IMR-90 (cell line): ENCODE results near the gene EFCC1. TPM values are rescaled to one million over a fixed set of nuclear protein-coding genes. Genes with fewer than 3 reads are reported as not detected.

Experiments
- ATAC-seq: fragments of 200-7000 bp; cut with Tn5 transposase; 2 replicates; pipeline ENCODE4 v1.9.1; 2020; ENCODE audit warnings: low read depth, mild to moderate bottlenecking, moderate library complexity
- BruUV-seq: library from RNA; stranded (reverse); fragments of 400-500 nt; replicated peaks from 2 replicates; lab custom pipeline; 2021; lab: Mats Ljungman, UMichigan
- CTCF ChIA-PET: fragments of 300-600 bp; formaldehyde crosslinking; extraction: SDS; loops from one replicate; lab custom pipeline; 2021; ENCODE audit warnings: antibody characterized with exemption; lab: Yijun Ruan, JAX
- POLR2A ChIA-PET: fragments of 300-600 bp; sonication (Branson Sonifier 250); formaldehyde crosslinking; loops from one replicate; lab custom pipeline; 2022; ENCODE audit warnings: antibody characterized with exemption; ENCODE audit not compliant: unreplicated experiment; lab: Charles Lee
- DNase-seq: peaks from one replicate; pipeline ENCODE4 v3.0.0; 2013
- H2AFZ ChIP-seq: replicated peaks from 2 replicates; pipeline ENCODE3; 2013; ENCODE audit warnings: low read length, mild to moderate bottlenecking; ENCODE audit not compliant: poor library complexity
- H2AK5ac ChIP-seq: 2 replicates; pipeline ENCODE4 v1.6.1; 2013; ENCODE audit warnings: low read depth, low read length, inconsistent platforms
- H2AK9ac ChIP-seq: replicated peaks from 2 replicates; pipeline ENCODE3; 2013; ENCODE audit warnings: mild to moderate bottlenecking, low read depth, low read length, moderate library complexity; ENCODE audit not compliant: poor library complexity
- H2BK120ac ChIP-seq: 2 replicates; pipeline ENCODE4 v1.6.1; 2013; ENCODE audit warnings: low read depth, low read length, inconsistent platforms
- H2BK15ac ChIP-seq: 3 replicates; pipeline ENCODE4 v1.6.1; 2013; ENCODE audit warnings: low read depth, low read length, inconsistent platforms
- H2BK20ac ChIP-seq: 2 replicates; pipeline ENCODE4 v1.6.1; 2013; ENCODE audit warnings: low read depth, mild to moderate bottlenecking, inconsistent platforms, low read length, moderate library complexity
- H2BK5ac ChIP-seq: 2 replicates; pipeline ENCODE4 v1.6.1; 2013; ENCODE audit warnings: mild to moderate bottlenecking, low read depth, low read length, inconsistent platforms; ENCODE audit not compliant: poor library complexity, severe bottlenecking
- H3K14ac ChIP-seq: replicated peaks from 2 replicates; pipeline ENCODE4 v1.6.1; 2013; ENCODE audit warnings: low read depth, low read length, inconsistent platforms
- H3K18ac ChIP-seq: 2 replicates; pipeline ENCODE4 v1.6.1; 2013; ENCODE audit warnings: low read depth, low read length, control low read depth
- H3K23ac ChIP-seq: 2 replicates; pipeline ENCODE4 v1.6.1; 2013; ENCODE audit warnings: low read depth, low read length, inconsistent platforms
- H3K27ac ChIP-seq: 2 replicates; pipeline ENCODE4 v1.5.1; 2013; ENCODE audit warnings: mild to moderate bottlenecking, control low read depth, low read length; ENCODE audit not compliant: insufficient read depth
- H3K27me3 ChIP-seq: 2 replicates; pipeline ENCODE4 v1.6.1; 2013; ENCODE audit warnings: low read length; ENCODE audit not compliant: control insufficient read depth, insufficient read depth
- H3K36me3 ChIP-seq: 2 replicates; pipeline ENCODE4 v1.6.1; 2013; ENCODE audit warnings: low read length, mixed read lengths; ENCODE audit not compliant: control insufficient read depth, insufficient read depth
- H3K4ac ChIP-seq: 2 replicates; pipeline ENCODE4 v1.6.1; 2013; ENCODE audit warnings: low read depth, low read length, inconsistent platforms
- H3K4me1 ChIP-seq: 2 replicates; pipeline ENCODE4 v1.6.1; 2013; ENCODE audit warnings: low read length, mixed read lengths; ENCODE audit not compliant: control insufficient read depth, insufficient read depth
- H3K4me2 ChIP-seq: 2 replicates; pipeline ENCODE4 v1.6.1; 2013; ENCODE audit warnings: low read depth, mild to moderate bottlenecking, control low read depth, low read length, moderate library complexity
- H3K4me3 ChIP-seq: 2 replicates; pipeline ENCODE4 v1.5.1; 2013; ENCODE audit warnings: low read depth, mild to moderate bottlenecking, control low read depth, low read length, moderate library complexity; ENCODE audit not compliant: insufficient read depth
- H3K56ac ChIP-seq: 2 replicates; pipeline ENCODE4 v1.6.1; 2013; ENCODE audit warnings: low read length, inconsistent platforms; ENCODE audit not compliant: insufficient read depth; ENCODE audit errors: extremely low read depth
- H3K79me1 ChIP-seq, 2 experiments: 2 replicates each; pipeline ENCODE4 v1.6.1; 2013; ENCODE audit warnings: low read length in 2 of 2, inconsistent platforms in 1 of 2, low read depth in 1 of 2
- H3K9ac ChIP-seq: 2 replicates; pipeline ENCODE4 v1.6.1; 2013; ENCODE audit warnings: low read depth, low read length, control low read depth
- H3K9me1 ChIP-seq: 2 replicates; pipeline ENCODE4 v1.6.1; 2013; ENCODE audit warnings: low read length, inconsistent platforms; ENCODE audit not compliant: insufficient read depth
- H3K9me3 ChIP-seq: 2 replicates; pipeline ENCODE4 v1.6.1; 2013; ENCODE audit warnings: low read length; ENCODE audit not compliant: control insufficient read depth, insufficient read depth
- H4K20me1 ChIP-seq: 2 replicates; pipeline ENCODE4 v1.6.1; 2013; ENCODE audit warnings: low read length, inconsistent platforms; ENCODE audit not compliant: insufficient read depth
- H4K5ac ChIP-seq: 2 replicates; pipeline ENCODE4 v1.6.1; 2013; ENCODE audit warnings: mild to moderate bottlenecking, low read depth, low read length, control low read depth
- H4K8ac ChIP-seq, 2 experiments: 2 replicates each; pipeline ENCODE4 v1.6.1; 2013; ENCODE audit warnings: low read depth in 2 of 2, low read length in 2 of 2, control low read depth in 1 of 2, inconsistent platforms in 1 of 2
- H4K91ac ChIP-seq: 2 replicates; pipeline ENCODE4 v1.6.1; 2013; ENCODE audit warnings: low read depth, low read length, inconsistent platforms; ENCODE audit not compliant: insufficient read depth
- BHLHE40 ChIP-seq: fragments of 150-350 bp; IDR thresholded peaks from 2 replicates; pipeline ENCODE4 v1.6.1; 2016; ENCODE audit warnings: mild to moderate bottlenecking, low read depth, low read length
- MAZ ChIP-seq: IDR thresholded peaks from 2 replicates; pipeline ENCODE4 v1.6.1; 2012; ENCODE audit warnings: low read depth, mild to moderate bottlenecking, low read length, improper control_type of control experiment, moderate library complexity, borderline replicate concordance
- NFE2L2 ChIP-seq: fragments of 150-350 bp; IDR thresholded peaks from 2 replicates; pipeline ENCODE4 v1.6.1; 2016; ENCODE audit warnings: low read depth, mild to moderate bottlenecking, low read length
- WGBS, 2 experiments: methylation state at CpG; one replicate each; pipeline versions ENCODE4 v1.1.5 to v1.1.7; 2013; ENCODE audit warnings: missing lambda C conversion rate in 2 of 2; ENCODE audit not compliant: insufficient read length in 1 of 2; ENCODE audit errors: extremely low coverage in 2 of 2; 5-methylcytosine and 5-hydroxymethylcytosine counted together
- dilution Hi-C: fragments of 300-500 bp; cut with HindIII; formaldehyde crosslinking; loops from one replicate; pipeline ENCODE4 v1.14.3; 2018; ENCODE audit warnings: low sequenced_read_pairs; ENCODE audit not compliant: unreplicated experiment
- in situ Hi-C: fragments of 300-500 bp; cut with MboI; formaldehyde crosslinking; loops from 3 replicates; pipeline ENCODE4 v1.14.3; 2019; ENCODE audit warnings: low sequenced_read_pairs, inconsistent platforms, mixed read lengths
- intact Hi-C: fragments of 100-400 bp; cut with micrococcal nuclease; formaldehyde crosslinking; loops from 2 replicates; pipeline ENCODE4 v1.10.0; 2022
- polyA plus RNA-seq, 3 experiments: library from polyadenylated mRNA; depleted of rRNA; stranded (reverse); fragments of >200 nt; gene quantifications; 2 replicates each; pipeline ENCODE4 v1.2.3, GENCODE V29; 2012; ENCODE audit warnings: low replicate concordance in 1 of 3
- total RNA-seq: library from RNA; depleted of rRNA; stranded (reverse); fragments of >200 nt; gene quantifications from 2 replicates; pipeline ENCODE4 v1.2.3, GENCODE V29; 2012
- TF ChIP-seq, protein P1 (sequence below): fragments of 150-350 bp; IDR thresholded peaks from 2 replicates; pipeline ENCODE4 v1.6.1; 2017; ENCODE audit warnings: mild to moderate bottlenecking, antibody characterized with exemption, low read length, low read depth

EFCC1 gene
- total and polyA plus RNA-seq, 2 of the 4 experiments (the other 2 are of a cell fraction) = not detected

DNA sequence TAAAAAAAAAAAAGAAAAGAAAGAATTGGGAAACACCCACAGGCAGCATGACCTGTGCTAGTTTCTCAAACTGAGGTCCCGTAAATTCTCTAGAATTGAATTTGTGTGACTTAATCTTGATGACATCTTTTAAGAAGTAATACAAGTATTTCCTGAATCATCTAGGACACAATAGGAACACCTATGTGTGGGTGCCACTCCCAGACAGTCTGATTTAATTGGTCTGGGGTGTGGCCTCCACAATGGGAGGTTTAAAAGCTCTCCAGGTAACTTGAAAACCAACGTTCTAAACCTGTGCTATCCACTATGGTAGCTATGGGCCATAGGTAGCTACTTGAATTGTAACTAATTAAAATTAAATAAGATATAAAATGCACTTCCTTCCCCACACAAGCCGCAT is 35.3 kb upstream of the EFCC1 start:
- H4K5ac ChIP-seq = no peak overlapping the region
- dilution Hi-C loops (no loop called here), intact Hi-C loops (no loop called here), in situ Hi-C loops (no loop called here)
- H3K4me3 ChIP-seq = no peak overlapping the region
- H3K23ac ChIP-seq = no peak overlapping the region
- no peaks in the 10 kb centered on the region; the same call in 1 of the 2 replicates for H3K9me1 ChIP-seq
- BruUV-seq = no TSS peak
- no peak overlapping the region for H2BK20ac ChIP-seq
- TF ChIP-seq, protein P1, sequence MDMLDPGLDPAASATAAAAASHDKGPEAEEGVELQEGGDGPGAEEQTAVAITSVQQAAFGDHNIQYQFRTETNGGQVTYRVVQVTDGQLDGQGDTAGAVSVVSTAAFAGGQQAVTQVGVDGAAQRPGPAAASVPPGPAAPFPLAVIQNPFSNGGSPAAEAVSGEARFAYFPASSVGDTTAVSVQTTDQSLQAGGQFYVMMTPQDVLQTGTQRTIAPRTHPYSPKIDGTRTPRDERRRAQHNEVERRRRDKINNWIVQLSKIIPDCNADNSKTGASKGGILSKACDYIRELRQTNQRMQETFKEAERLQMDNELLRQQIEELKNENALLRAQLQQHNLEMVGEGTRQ = no peak
- TF ChIP-seq BHLHE40 (no peak), MAZ (no peak), NFE2L2 (no peak)
- no CpG with 5 or more reads among the region's 3 CpGs for WGBS, 2 experiments
- H3K36me3 ChIP-seq = no peaks in the 10 kb centered on the region
- H3K27me3 ChIP-seq = peaks cover 18% of the 10 kb centered on the region
- no peak overlapping the region for H3K56ac ChIP-seq
- no peak overlapping the region for H4K91ac ChIP-seq
- H2BK120ac ChIP-seq = no peak overlapping the region
- no peak overlapping the region for H3K18ac ChIP-seq
- H2BK15ac ChIP-seq = no peak overlapping the region
- no peaks in the 10 kb centered on the region for H3K9me3 ChIP-seq
- H2AFZ ChIP-seq = no peak overlapping the region
- H2AK9ac ChIP-seq = no peak overlapping the region
- H3K27ac ChIP-seq = no peak overlapping the region
- POLR2A ChIA-PET = no interaction called here
- no peak overlapping the region for H3K9ac ChIP-seq
- no peak overlapping the region for H4K8ac ChIP-seq
- CTCF ChIA-PET = no interaction called here
- no peak overlapping the region for H2BK5ac ChIP-seq
- H3K4ac ChIP-seq = no peak overlapping the region
- DNase-seq (no peak), ATAC-seq (no peak)
- H3K14ac ChIP-seq = no peak overlapping the region
- no peak overlapping the region for H2AK5ac ChIP-seq
- no peaks in the 10 kb centered on the region for H3K79me1 ChIP-seq
- H3K4me2 ChIP-seq = no peak overlapping the region
- H3K4me1 ChIP-seq = no peaks in the 10 kb centered on the region
- H4K20me1 ChIP-seq = no peaks in the 10 kb centered on the region
